ENCODE data around the gene BSDC1.
A peak's percentile ranks its signal among the peaks of the same experiment; 100 is the strongest.

Gene BSDC1

DNA sequence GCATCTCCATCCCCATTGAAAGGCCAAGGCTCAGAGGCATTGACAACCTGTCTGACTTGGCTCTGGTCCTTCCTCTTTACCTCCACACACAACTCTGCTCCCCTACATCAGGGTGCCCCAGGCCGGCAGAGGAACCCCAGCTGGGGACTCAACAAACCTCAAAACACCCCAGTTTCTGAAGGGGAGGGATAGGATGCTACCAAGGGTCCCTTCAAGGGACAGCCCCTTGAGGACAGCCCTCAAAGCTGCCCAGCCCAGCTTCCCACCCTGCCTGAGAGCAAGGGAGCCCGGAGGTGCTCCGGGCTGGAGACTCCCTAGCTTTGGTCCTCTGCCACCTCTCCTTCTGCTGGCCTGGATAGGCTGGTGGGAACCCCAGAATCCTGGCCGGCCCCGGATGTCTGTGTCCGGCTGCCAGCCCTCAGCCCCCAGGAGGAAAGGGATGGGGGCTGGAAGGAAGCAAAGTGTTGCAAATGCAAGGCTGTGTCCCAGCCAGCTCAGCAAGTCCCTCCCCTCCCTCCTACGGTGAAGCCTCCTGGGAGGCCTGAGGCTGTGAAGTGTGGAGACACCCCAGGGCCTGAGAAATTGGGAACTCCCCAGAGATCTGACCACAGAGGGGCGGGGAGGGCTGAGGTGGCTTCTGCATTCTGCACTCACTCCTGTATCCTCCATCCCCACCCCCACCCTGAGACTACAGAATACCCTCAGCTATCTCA lies 57.1 kb downstream of the BSDC1 start:
- DNase-seq (ENCODE audit: low spot score): peak; percentile 65

DNA sequence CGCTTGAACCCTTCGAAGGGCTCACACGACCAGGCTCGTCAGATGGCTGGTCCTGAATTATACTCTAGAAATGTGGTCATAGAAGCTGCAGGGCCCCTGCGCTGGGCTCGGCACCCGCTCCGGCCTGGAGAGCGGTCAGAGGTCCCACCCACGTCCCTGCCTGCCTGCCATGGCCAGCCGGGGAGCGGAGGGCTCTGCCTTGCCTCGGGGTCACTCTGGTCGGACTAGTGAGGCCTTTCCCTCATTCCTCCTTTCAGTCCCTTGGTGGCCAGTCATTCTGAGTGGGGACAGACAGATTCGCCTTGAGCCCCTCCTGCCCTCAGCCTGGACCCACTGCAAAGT lies 57.7 kb downstream of the BSDC1 start:
- DNase-seq (ENCODE audit: low spot score): no peak

DNA sequence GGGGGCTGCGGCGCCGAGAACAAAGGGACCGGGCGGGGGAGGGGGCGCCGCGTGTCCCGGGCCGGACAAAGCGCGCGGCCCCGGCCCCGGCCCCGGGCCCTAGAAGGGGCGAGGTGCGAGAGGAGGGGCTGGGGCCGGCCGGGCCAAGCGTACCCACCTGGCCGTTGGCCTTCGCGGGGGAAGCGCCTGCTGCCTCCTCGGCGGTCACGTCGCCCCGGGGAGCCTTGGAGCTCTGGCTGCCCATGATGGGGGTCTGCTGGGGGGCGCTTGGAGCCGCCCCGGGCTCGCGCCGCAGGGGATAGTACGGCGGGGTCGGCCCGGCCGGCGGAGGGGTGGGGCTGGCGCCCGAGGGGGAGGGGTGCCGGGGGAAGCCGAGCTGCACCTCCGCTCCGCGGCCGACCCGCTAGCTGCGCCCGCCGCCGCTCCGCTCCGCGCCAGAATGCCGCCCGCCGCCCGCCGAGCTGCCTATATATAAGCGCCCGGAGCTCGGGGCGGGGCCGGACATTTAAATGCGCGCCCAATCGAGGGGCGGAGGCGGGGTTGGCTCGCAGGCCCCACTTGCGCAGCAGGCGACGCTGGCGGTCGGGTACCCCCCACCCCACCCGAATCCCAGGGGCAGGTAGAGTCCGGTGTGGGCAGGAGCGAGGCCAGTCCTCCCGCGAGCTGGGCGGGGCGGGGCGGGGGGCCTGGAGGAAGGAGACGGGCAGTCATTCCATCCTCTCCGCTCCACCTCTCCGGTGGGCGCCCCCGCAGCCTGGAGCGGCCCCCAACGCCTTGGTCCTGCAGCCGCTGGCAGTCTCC lies 58.3 kb downstream of the BSDC1 start, which contains the start of gene MARCKSL1:
MARCKSL1 (minus strand) TSS at position 444 of the 801 bp plus-strand sequence; CDS start at position 244, 200 bp downstream.
- peak; percentile 87 for DNase-seq (ENCODE audit: low spot score)

- no peak for DNase-seq (ENCODE audit: low spot score)
Measured at GRCh38 chr1:32335535-32335789, 58.8 kb downstream of the BSDC1 start.

DNA sequence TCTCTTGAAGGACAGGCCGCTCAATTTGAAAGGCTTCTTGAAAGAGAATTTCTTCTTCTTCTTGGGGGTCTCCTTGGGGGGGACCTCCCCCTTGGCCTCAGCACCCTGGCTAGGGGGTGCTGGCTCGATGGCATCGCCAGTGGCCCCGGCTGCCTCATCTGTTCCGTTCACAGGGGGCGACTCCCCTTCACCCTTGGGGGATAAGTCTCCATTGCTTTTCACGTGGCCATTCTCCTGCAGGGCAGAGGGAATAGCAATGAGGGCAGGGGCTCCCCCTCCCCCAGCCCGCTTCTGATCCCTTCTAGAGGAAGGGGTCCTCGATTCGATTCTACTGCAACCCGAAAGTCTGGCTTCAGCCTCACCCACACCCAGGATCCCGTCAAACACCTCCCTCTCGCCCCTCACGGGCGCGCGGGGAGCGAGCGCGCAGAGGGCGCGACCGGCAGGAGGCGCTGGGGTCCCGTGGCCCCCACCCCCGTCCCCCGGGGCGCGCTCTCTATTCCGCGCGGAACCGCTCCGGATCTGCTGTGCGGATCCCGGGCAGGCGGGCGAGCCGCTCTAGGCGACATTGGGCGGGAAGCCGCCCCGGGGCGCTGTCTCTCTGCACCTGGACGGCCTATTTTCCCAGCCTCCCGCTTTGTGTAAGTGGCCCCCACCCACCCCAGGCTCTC lies 59.2 kb downstream of the BSDC1 start:
- peak; percentile 63 for DNase-seq (ENCODE audit: low spot score)

- no peak for DNase-seq (ENCODE audit: low spot score)
Measured at GRCh38 chr1:32334274-32334861, 59.9 kb downstream of the BSDC1 start.

DNA sequence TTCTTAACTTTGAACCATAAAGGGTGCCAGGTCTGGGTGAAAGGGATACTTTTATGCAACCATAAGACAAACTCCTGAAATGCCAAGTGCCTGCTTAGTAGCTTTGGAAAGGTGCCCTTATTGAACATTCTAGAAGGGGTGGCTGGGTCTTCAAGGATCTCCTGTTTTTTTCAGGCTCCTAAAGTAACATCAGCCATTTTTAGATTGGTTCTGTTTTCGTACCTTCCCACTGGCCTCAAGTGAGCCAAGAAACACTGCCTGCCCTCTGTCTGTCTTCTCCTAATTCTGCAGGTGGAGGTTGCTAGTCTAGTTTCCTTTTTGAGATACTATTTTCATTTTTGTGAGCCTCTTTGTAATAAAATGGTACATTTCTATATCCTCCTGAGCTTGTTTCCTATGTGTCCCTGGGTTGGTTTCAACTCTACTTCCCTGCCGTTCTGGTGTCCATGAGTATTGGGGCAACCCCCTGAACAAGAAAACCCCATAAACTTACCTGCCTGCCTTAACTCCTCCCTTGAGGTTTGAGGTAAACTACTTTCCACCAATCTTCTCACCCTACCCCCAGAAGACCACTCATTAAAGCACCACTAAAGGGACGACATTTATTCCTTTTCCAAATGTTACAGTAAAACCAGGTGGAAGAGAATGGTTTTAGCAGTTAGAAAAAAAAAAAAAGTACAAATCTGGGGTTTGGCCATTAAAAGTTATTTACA lies 60.8 kb downstream of the BSDC1 start:
- DNase-seq (ENCODE audit: low spot score): no peak

- DNase-seq (ENCODE audit: low spot score): no peak
Measured at GRCh38 chr1:32332290-32333079, 61.8 kb downstream of the BSDC1 start.

DNA sequence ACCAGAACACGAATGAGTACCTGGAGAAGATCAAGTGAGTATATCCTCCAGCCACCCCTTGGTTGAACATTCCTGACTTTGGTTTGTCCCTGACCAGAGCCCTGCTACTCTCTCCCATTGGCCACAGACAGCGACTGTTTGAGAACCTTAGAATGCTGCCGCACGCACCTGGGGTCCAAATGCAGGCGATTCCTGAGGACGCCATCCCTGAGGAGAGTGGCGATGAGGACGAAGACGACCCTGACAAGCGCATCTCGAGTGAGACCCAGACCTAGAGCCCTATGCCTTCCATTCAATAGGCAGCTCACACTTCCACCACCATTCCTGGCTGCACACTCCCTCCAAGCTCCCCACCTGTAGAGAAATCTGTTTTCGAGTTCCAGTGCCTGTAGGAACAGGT lies 62.7 kb downstream of the BSDC1 start:
- DNase-seq (ENCODE audit: low spot score): no peak

- no peak for DNase-seq (ENCODE audit: low spot score)
Measured at GRCh38 chr1:32330558-32331151, 63.6 kb downstream of the BSDC1 start.

GRCh38 chr1:32329931-32330466 lies 64.2 kb downstream of the BSDC1 start:
- DNase-seq (ENCODE audit: low spot score): no peak

DNA sequence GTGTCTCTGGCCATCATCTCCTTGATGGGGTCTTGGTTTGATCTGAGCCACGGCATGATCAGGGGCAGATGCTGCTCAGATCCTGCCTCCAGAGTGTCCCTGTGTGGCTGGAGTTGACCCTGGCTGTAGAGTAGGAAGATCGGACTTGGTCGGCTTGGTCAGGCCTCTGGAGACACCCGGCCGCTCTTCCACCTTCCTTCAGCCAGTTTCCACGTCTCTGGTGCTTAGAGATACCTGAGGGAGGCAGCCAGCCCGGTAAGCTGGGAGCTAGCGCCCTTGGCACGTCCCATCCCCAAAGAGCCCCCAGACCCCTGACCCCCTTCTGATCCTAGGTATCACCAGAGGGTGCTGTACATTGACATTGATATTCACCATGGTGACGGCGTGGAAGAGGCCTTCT lies 67.0 kb downstream of the BSDC1 start:
- no peak for DNase-seq (ENCODE audit: low spot score)

- DNase-seq (ENCODE audit: low spot score): peak; percentile 45
Measured at GRCh38 chr1:32321712-32322291, 72.4 kb downstream of the BSDC1 start.

GRCh38 chr1:32318127-32318869 lies 75.9 kb downstream of the BSDC1 start:
- no peak for DNase-seq (ENCODE audit: low spot score)

- DNase-seq (ENCODE audit: low spot score): no peak
Measured at GRCh38 chr1:32316903-32317277, 77.4 kb downstream of the BSDC1 start.

All from CD4-positive, alpha-beta T cell treated with Interleukin-15 for 4 hours (primary cell).